Heart right ventricle (tissue), 16 donors: ENCODE data around the gene HACD4. TPM values are rescaled to one million over a fixed set of nuclear protein-coding genes. Genes with fewer than 3 reads are reported as not detected.

Experiments
- ATAC-seq, 8 donors: fragments of 200-7000 bp; cut with Tn5 transposase; one replicate each; pipeline ENCODE4 v1.9.1; 2020; ENCODE audit warnings: mild to moderate bottlenecking in 8 of 8, moderate library complexity in 8 of 8, moderate number of reproducible peaks in 1 of 8
- DNase-seq, 2 donors: peaks; one replicate each; pipeline ENCODE4 v3.0.0-alpha.2; 2020
- H3K27ac ChIP-seq, 10 donors: fragments of 200-600 bp; sonication (generic) in 2 of 10; one replicate each; pipeline versions ENCODE4 v1.5.0 to v1.8.0; 2020 to 2022; ENCODE audit warnings: mild to moderate bottlenecking in 3 of 10
- H3K27me3 ChIP-seq, 7 donors: fragments of 200-600 bp; one replicate each; pipeline ENCODE4 v1.8.0; 2021 to 2022; ENCODE audit warnings: mild to moderate bottlenecking in 2 of 7
- H3K36me3 ChIP-seq, 9 donors: fragments of 200-600 bp; sonication (generic) in 1 of 9; one replicate each; pipeline versions ENCODE4 v1.5.0 to v1.8.0; 2020 to 2022; ENCODE audit warnings: mild to moderate bottlenecking in 2 of 9
- H3K4me1 ChIP-seq, 9 donors: fragments of 200-600 bp; sonication (generic) in 1 of 9; one replicate each; pipeline versions ENCODE4 v1.5.0 to v1.8.0; 2020 to 2022; ENCODE audit warnings: mild to moderate bottlenecking in 4 of 9
- H3K4me3 ChIP-seq, 10 donors: fragments of 200-600 bp; sonication (generic) in 2 of 10; one replicate each; pipeline versions ENCODE4 v1.5.0 to v1.8.0; 2020 to 2022; ENCODE audit warnings: mild to moderate bottlenecking in 7 of 10, moderate library complexity in 2 of 10
- H3K9me3 ChIP-seq, 11 donors: fragments of 200-600 bp in 10 of 11; sonication (generic) in 2 of 11; one replicate each; pipeline versions ENCODE4 v1.5.0 to v1.8.0; 2013 to 2022; ENCODE audit warnings: mild to moderate bottlenecking in 2 of 11, control low read depth in 1 of 11, moderate library complexity in 1 of 11
- WGBS, 2 donors: extraction: QIAGEN DNeasy Blood & Tissue Kit; methylation state at CpG; one replicate each; pipeline ENCODE4 v1.1.7; 2013; ENCODE audit warnings: inconsistent platforms in 1 of 2; 5-methylcytosine and 5-hydroxymethylcytosine counted together
- intact Hi-C, 10 donors: fragments of 100-400 bp; cut with DNase I; formaldehyde crosslinking; loops; one replicate each; pipeline versions ENCODE4 v1.11.1 to v1.14.2; 2022
- polyA plus RNA-seq, 2 donors: library from polyadenylated mRNA; stranded (reverse); fragments of 200-250 nt; gene quantifications; one replicate each; pipeline ENCODE4 v1.2.3, GENCODE V29; 2013
- total RNA-seq, 10 donors: library from RNA; stranded (reverse); fragmentation: NEBNext Ultra II Directional in 3 of 10; extraction: Animal tissue kit (Norgen Biotek cat#: 25700) in 3 of 10; gene quantifications; one replicate each; pipeline versions ENCODE4 v1.2.1 to v1.2.4, GENCODE V29; 2021 to 2023
- TF ChIP-seq, protein P1 (sequence below), 9 donors: fragments of 200-600 bp; sonication (generic) in 2 of 9; IDR thresholded peaks; one replicate each; pipeline versions ENCODE4 v1.5.0 to v1.8.0; 2021 to 2022; ENCODE audit warnings: antibody characterized with exemption in 9 of 9, mild to moderate bottlenecking in 5 of 9, moderate library complexity in 1 of 9
- donor health status: Arrhythmogenic right ventricular cardiomyopathy.
- donor health status: ischemic (EF 13 %, LVEDD 7.1; RV severe dilation, severe dysfunction).
- donor health status: healthy with polysubstance abuse.
- donor health status: DM: no; HTN: yes; CAD: no.
- donor health status: DM: no; HTN: no; CAD: no.
- donor health status: ischemic (EF 25% LVEDD 6.9; RV normal size, moderate dysfunction).
- donor health status: ischemic (EF 25% LVEDD 5.7; RV mildly dilated, moderate dysfunction).
- donor health status: healthy.
- donor health status: DM: yes; HTN: yes; CAD: no.
- donor health status: Ischemic cardiomyopathy.
- donor health status: ischemic (EF 35%, LVEDD 5.7; RV mildly dilated, moderate dysfunction).
- donor health status: nonischemic (EF 11% LVEDD 7.7; RV severe dilation, severe dysfunction).
- donor health status: DM: yes; HTN: yes; CAD: no.
- donor health status: PGD.
- donor health status: ischemic (EF 29% LVEDD 5.4; RV normal size, mild dysfunction).
- donor health status: nonischemic (EF 23%, LVEDD 6.1; RV moderate dilation, normal function).

Gene HACD4
- total and polyA plus RNA-seq, 12 donors: 0.23 to 1.9 (median 0.61) TPM

DNA sequence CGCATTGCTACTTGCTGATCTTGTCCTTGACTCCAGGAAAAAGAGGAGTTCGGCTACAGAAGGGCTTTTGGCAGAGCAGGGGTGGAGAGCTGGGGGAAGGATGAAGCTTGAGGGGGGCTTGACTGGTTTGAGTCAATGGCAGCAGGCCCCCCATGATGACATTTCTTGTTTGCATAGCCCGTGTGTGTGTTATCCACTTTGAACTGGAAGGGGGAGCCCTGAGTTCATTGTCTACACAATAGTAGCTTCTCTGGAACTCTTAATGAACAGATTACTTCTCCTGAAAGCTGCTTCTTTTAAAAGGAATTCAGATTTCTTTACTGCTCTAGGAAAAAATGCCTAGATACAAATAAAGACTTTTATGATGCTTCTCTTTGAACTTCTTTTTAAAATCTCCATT lies 44.0 kb upstream of the HACD4 start:
- no peak for DNase-seq
- no peak overlapping the region for H3K27ac ChIP-seq

DNA sequence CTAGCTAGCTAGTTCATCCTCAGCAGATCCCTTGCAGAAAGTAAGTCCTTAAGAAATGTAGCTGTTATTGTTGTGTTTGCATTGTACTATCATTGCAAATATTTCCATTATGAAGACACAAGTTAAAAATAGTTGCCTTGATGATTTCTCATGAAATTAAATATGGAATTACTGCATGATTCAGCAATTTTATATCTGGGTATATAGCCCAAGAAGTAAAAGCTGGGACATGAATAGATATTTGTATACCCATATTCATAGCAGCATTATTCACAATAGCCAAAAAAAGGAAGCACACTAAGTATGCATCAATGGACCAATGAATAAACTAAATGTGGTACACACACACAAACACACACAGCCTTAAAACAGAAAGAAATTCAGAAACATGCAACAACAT lies 39.5 kb upstream of the HACD4 start:
- intact Hi-C loops: loop anchor here in 1 of 10 donors (5.0 kb wide), 1 partner anchor 39 kb away; the partner anchor contains the start of gene HACD4
- no peak for ATAC-seq
- Histone ChIP-seq H3K4me1 (peaks cover 0 to 18% (median 13%) of the 10 kb centered on the region in 9 donors), H3K27ac (no peak overlapping the region), H3K36me3 (no peaks in the 10 kb centered on the region), H3K4me3 (no peak overlapping the region), H3K9me3 (no peaks in the 10 kb centered on the region), H3K27me3 (no peaks in the 10 kb centered on the region)
- TF ChIP-seq, protein P1, sequence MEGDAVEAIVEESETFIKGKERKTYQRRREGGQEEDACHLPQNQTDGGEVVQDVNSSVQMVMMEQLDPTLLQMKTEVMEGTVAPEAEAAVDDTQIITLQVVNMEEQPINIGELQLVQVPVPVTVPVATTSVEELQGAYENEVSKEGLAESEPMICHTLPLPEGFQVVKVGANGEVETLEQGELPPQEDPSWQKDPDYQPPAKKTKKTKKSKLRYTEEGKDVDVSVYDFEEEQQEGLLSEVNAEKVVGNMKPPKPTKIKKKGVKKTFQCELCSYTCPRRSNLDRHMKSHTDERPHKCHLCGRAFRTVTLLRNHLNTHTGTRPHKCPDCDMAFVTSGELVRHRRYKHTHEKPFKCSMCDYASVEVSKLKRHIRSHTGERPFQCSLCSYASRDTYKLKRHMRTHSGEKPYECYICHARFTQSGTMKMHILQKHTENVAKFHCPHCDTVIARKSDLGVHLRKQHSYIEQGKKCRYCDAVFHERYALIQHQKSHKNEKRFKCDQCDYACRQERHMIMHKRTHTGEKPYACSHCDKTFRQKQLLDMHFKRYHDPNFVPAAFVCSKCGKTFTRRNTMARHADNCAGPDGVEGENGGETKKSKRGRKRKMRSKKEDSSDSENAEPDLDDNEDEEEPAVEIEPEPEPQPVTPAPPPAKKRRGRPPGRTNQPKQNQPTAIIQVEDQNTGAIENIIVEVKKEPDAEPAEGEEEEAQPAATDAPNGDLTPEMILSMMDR (IDR thresholded peaks at IDR 0.05): no peak
- DNase-seq: no peak

More for the DNA sequence above, 44.0 kb upstream of the HACD4 start:
- H3K4me3 ChIP-seq: no peak overlapping the region
- TF ChIP-seq, protein P1 (IDR thresholded peaks at IDR 0.05): no peak
- H3K4me1 ChIP-seq: peaks cover 0 to 15% (median 4%) of the 10 kb centered on the region in 9 donors
- H3K36me3 ChIP-seq: no peaks in the 10 kb centered on the region
- H3K9me3 ChIP-seq: no peaks in the 10 kb centered on the region
- intact Hi-C loops: no loop called here
- ATAC-seq: no peak
- WGBS, 2 donors: 58 to 61% methylated on average over 3 of the region's 3 CpGs
- no peaks in the 10 kb centered on the region for H3K27me3 ChIP-seq

DNA sequence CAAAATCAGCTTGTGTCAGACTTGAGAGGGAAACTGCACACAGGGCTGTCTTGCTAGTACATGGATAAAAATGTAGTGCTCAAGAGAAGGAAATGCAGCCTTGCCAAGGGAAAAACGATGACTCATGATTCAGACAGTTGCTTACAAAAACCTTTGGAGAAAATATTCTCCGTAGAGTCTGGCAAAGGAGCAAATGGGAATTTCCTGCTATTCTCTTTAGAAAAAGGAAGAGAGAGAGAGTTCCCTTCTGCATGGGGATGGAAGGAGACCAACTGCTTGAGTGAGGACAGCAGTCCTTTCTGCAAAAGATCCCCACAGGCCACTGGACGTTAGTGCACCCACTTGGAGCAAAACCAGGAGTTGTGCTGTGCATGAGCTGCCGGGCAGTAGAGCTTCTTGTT lies 38.7 kb upstream of the HACD4 start:
- H3K27ac ChIP-seq: peak overlapping the region in 5 of 10 donors; percentile 15 to 32 (median 29)
- peak; percentile 20 to 73 for DNase-seq
- H3K27me3 ChIP-seq: no peaks in the 10 kb centered on the region
- peak; percentile 82 to 97 (median 94) for ATAC-seq
- H3K4me1 ChIP-seq: peaks cover 0 to 18% (median 13%) of the 10 kb centered on the region in 9 donors
- WGBS, 2 donors: 6 to 8% methylated on average over 4 of the region's 4 CpGs
- intact Hi-C loops: loop anchor here in 1 of 10 donors (5.0 kb wide), 1 partner anchor 38 kb away; the partner anchor contains the start of gene HACD4
- H3K9me3 ChIP-seq: no peaks in the 10 kb centered on the region
- TF ChIP-seq, protein P1 (IDR thresholded peaks at IDR 0.05): peak in 5 of 9 donors; percentile 27 to 43 (median 33)
- H3K4me3 ChIP-seq: peak overlapping the region in 5 of 10 donors; percentile 3 to 21 (median 16)
- no peaks in the 10 kb centered on the region for H3K36me3 ChIP-seq

DNA sequence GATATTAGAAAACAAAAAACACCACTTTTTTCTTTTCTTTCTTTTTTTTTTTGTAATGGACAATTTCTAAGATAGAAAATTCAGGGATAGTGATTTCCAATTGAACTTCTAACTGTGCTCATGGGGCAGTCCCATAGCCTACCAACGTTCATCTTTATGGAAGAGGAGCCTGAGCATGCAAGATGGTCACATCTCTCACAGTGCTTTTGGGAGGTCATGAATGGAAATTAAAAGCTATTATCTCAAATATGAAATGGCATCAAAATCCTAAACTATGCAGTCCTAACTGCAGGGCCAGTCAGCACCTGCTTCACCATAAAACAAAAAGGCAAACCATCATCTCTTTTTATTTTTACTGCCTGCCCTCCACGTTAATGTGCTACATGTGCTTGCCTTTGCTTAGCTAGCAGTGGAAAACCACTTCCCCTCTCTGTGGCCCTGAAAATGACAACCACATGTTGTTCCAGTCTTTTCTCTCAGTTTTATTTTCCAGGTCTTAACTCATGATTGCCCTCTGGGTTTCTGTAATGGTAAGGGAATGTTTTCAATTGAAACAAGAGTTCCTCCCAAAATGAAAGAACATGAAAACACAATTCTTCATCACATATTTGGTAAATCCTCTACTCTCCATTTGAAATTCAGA lies 29.6 kb upstream of the HACD4 start:
- ATAC-seq: no peak
- Histone ChIP-seq H3K27ac (no peak overlapping the region), H3K9me3 (no peaks in the 10 kb centered on the region), H3K27me3 (no peaks in the 10 kb centered on the region), H3K4me3 (no peak overlapping the region), H3K4me1 (peaks cover 0 to 10% (median 0%) of the 10 kb centered on the region in 9 donors), H3K36me3 (no peaks in the 10 kb centered on the region)
- intact Hi-C loops: no loop called here
- TF ChIP-seq, protein P1 (IDR thresholded peaks at IDR 0.05): peak in 1 of 9 donors; percentile 10
- WGBS, 2 donors: 60 to 66% methylated on average over 2 of the region's 2 CpGs
- DNase-seq: no peak
